ENCODE data around the gene WDR19.
"Not testable (repeated sequence)": the region's sequence is repeated elsewhere in the genome, so short reads cannot be mapped to it uniquely, and the experiment has no call there.

WDR19 gene

GRCh38 chr4:39285853-39286252, 103.5 kb downstream of the WDR19 start:
- Histone ChIP-seq H2AK5ac (ENCODE audit: low read length) (no peak overlapping the region), H3K27me3 (ENCODE audit: insufficient read depth, low read length, poor library complexity) (no peaks in the 10 kb centered on the region), H3K56ac (ENCODE audit: low read length) (no peak overlapping the region), H3K18ac (ENCODE audit: low read length) (no peak overlapping the region), H2BK120ac (ENCODE audit: low read depth, low read length) (no peak overlapping the region), H3K4me2 (ENCODE audit: low read length) (no peak overlapping the region), H3K4ac (ENCODE audit: low read depth, low read length) (no peak overlapping the region), H4K5ac (ENCODE audit: low read length) (no peak overlapping the region), H3K36me3 (ENCODE audit: control insufficient read depth, insufficient read depth, low read length) (peaks cover 6% of the 10 kb centered on the region), H3K4me3 (ENCODE audit: low read length) (no peak overlapping the region), H2BK15ac (replicated peaks; ENCODE audit: low read depth) (no peak overlapping the region), H3K4me1 (ENCODE audit: control insufficient read depth, low read depth, low read length) (no peaks in the 10 kb centered on the region), H2BK5ac (ENCODE audit: low read length) (no peak overlapping the region), H3K23ac (ENCODE audit: low read length) (no peak overlapping the region), H4K8ac (ENCODE audit: low read depth, low read length) (no peak overlapping the region), H3K9ac (ENCODE audit: low read length) (no peak overlapping the region), H3K79me2 (ENCODE audit: control insufficient read depth, insufficient read depth, low read length) (no peaks in the 10 kb centered on the region), H3K27ac (ENCODE audit: low read depth, low read length) (no peak overlapping the region), H3K79me1 (ENCODE audit: low read length) (no peaks in the 10 kb centered on the region)
- no CpG with 5 or more reads among the region's 2 CpGs for WGBS (ENCODE audit: extremely low coverage, insufficient coverage, low lambda C conversion rate)
- no peak for DNase-seq

GRCh38 chr4:39286263-39286662, 103.9 kb downstream of the WDR19 start:
- peaks cover 6% of the 10 kb centered on the region for H3K36me3 ChIP-seq (ENCODE audit: control insufficient read depth, insufficient read depth, low read length)
- no peak overlapping the region for H3K4me2 ChIP-seq (ENCODE audit: low read length)
- no peak overlapping the region for H3K27ac ChIP-seq (ENCODE audit: low read depth, low read length)
- no CpG with 5 or more reads among the region's 2 CpGs for WGBS (ENCODE audit: extremely low coverage, insufficient coverage, low lambda C conversion rate)
- no peak overlapping the region for H3K4me3 ChIP-seq (ENCODE audit: low read length)
- H2BK15ac ChIP-seq (replicated peaks; ENCODE audit: low read depth): no peak overlapping the region
- no peak overlapping the region for H4K8ac ChIP-seq (ENCODE audit: low read depth, low read length)
- H3K56ac ChIP-seq (ENCODE audit: low read length): no peak overlapping the region
- no peak overlapping the region for H2AK5ac ChIP-seq (ENCODE audit: low read length)
- H3K23ac ChIP-seq (ENCODE audit: low read length): no peak overlapping the region
- no peak overlapping the region for H3K18ac ChIP-seq (ENCODE audit: low read length)
- H3K27me3 ChIP-seq (ENCODE audit: insufficient read depth, low read length, poor library complexity): no peaks in the 10 kb centered on the region
- H3K79me2 ChIP-seq (ENCODE audit: control insufficient read depth, insufficient read depth, low read length): no peaks in the 10 kb centered on the region
- no peaks in the 10 kb centered on the region for H3K79me1 ChIP-seq (ENCODE audit: low read length)
- no peak overlapping the region for H3K4ac ChIP-seq (ENCODE audit: low read depth, low read length)
- no peak overlapping the region for H2BK120ac ChIP-seq (ENCODE audit: low read depth, low read length)
- no peak overlapping the region for H3K9ac ChIP-seq (ENCODE audit: low read length)
- H2BK5ac ChIP-seq (ENCODE audit: low read length): no peak overlapping the region
- no peaks in the 10 kb centered on the region for H3K4me1 ChIP-seq (ENCODE audit: control insufficient read depth, low read depth, low read length)
- no peak for DNase-seq
- H4K5ac ChIP-seq (ENCODE audit: low read length): no peak overlapping the region

GRCh38 chr4:39287223-39287622, 104.9 kb downstream of the WDR19 start:
- Histone ChIP-seq H3K27ac (ENCODE audit: low read depth, low read length) (no peak overlapping the region), H4K8ac (ENCODE audit: low read depth, low read length) (no peak overlapping the region), H2BK5ac (ENCODE audit: low read length) (no peak overlapping the region), H3K4ac (ENCODE audit: low read depth, low read length) (no peak overlapping the region), H2BK120ac (ENCODE audit: low read depth, low read length) (no peak overlapping the region), H3K4me2 (ENCODE audit: low read length) (no peak overlapping the region), H3K79me1 (ENCODE audit: low read length) (no peaks in the 10 kb centered on the region), H3K4me3 (ENCODE audit: low read length) (no peak overlapping the region), H3K27me3 (ENCODE audit: insufficient read depth, low read length, poor library complexity) (no peaks in the 10 kb centered on the region), H3K9ac (ENCODE audit: low read length) (no peak overlapping the region), H3K4me1 (ENCODE audit: control insufficient read depth, low read depth, low read length) (no peaks in the 10 kb centered on the region), H2AK5ac (ENCODE audit: low read length) (no peak overlapping the region), H3K79me2 (ENCODE audit: control insufficient read depth, insufficient read depth, low read length) (no peaks in the 10 kb centered on the region), H3K23ac (ENCODE audit: low read length) (no peak overlapping the region), H3K56ac (ENCODE audit: low read length) (no peak overlapping the region), H2BK15ac (replicated peaks; ENCODE audit: low read depth) (no peak overlapping the region), H3K18ac (ENCODE audit: low read length) (no peak overlapping the region), H4K5ac (ENCODE audit: low read length) (no peak overlapping the region), H3K36me3 (ENCODE audit: control insufficient read depth, insufficient read depth, low read length) (peaks cover 10% of the 10 kb centered on the region)
- no CpG with 5 or more reads among the region's 4 CpGs for WGBS (ENCODE audit: extremely low coverage, insufficient coverage, low lambda C conversion rate)
- DNase-seq: no peak

DNA sequence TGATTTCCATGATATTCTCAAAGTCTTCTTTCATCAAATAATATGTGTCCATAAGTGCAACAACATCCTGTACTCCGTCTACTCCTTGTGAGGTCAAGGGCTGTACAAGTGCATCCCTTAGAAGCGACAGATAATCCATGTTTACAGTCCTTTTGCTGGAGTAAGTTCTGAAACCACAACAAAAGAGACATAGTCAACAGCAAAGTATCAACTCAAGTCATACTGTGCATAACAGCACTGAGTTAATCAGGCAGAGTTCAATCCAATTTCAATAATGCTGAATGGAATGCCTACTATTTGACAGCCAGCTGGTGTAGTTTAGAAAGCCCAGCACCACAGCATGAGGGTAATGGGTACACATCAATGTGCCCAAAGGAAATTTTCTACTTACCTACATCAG, 109.4 kb downstream of the WDR19 start:
- Histone ChIP-seq H3K4me3 (ENCODE audit: low read length) (no peak overlapping the region), H3K4me1 (ENCODE audit: control insufficient read depth, low read depth, low read length) (no peaks in the 10 kb centered on the region), H3K18ac (ENCODE audit: low read length) (no peak overlapping the region), H2BK15ac (replicated peaks; ENCODE audit: low read depth) (no peak overlapping the region), H3K23ac (ENCODE audit: low read length) (no peak overlapping the region), H3K9ac (ENCODE audit: low read length) (no peak overlapping the region), H3K4me2 (ENCODE audit: low read length) (no peak overlapping the region), H3K56ac (ENCODE audit: low read length) (no peak overlapping the region), H3K27ac (ENCODE audit: low read depth, low read length) (no peak overlapping the region), H2AK5ac (ENCODE audit: low read length) (no peak overlapping the region), H3K79me1 (ENCODE audit: low read length) (no peaks in the 10 kb centered on the region), H4K5ac (ENCODE audit: low read length) (no peak overlapping the region), H2BK120ac (ENCODE audit: low read depth, low read length) (no peak overlapping the region), H3K27me3 (ENCODE audit: insufficient read depth, low read length, poor library complexity) (no peaks in the 10 kb centered on the region), H2BK5ac (ENCODE audit: low read length) (no peak overlapping the region), H3K79me2 (ENCODE audit: control insufficient read depth, insufficient read depth, low read length) (no peaks in the 10 kb centered on the region), H3K36me3 (ENCODE audit: control insufficient read depth, insufficient read depth, low read length) (peaks cover 9% of the 10 kb centered on the region), H4K8ac (ENCODE audit: low read depth, low read length) (no peak overlapping the region), H3K4ac (ENCODE audit: low read depth, low read length) (no peak overlapping the region)
- no CpG with 5 or more reads among the region's 2 CpGs for WGBS (ENCODE audit: extremely low coverage, insufficient coverage, low lambda C conversion rate)
- DNase-seq: no peak

DNA sequence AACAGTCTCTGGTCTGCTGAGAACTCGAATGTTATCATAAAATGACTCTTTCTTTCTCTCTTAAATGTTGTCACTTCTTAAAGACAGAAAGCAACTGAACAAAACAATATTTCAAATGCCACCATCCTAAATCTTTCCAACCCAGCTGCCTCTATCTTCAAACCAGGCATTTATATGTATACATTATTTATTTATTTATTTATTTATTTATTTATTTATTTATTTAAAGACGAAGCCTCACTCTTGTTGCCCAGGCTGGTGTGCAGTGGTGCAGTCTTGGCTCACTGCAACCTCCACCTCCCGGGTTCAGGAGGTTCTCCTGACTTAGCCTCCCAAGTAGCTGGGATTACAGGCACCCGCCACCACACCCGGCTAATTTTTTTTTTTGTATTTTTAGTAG, 110.1 kb downstream of the WDR19 start:
- not testable (repeated sequence) for H3K27me3 ChIP-seq (ENCODE audit: insufficient read depth, low read length, poor library complexity); H2AK5ac ChIP-seq (ENCODE audit: low read length); H3K4ac ChIP-seq (ENCODE audit: low read depth, low read length); H3K4me2 ChIP-seq (ENCODE audit: low read length); H3K18ac ChIP-seq (ENCODE audit: low read length); H2BK5ac ChIP-seq (ENCODE audit: low read length); H3K27ac ChIP-seq (ENCODE audit: low read depth, low read length); H3K79me1 ChIP-seq (ENCODE audit: low read length); H3K4me1 ChIP-seq (ENCODE audit: control insufficient read depth, low read depth, low read length); H2BK120ac ChIP-seq (ENCODE audit: low read depth, low read length); H3K4me3 ChIP-seq (ENCODE audit: low read length); H4K5ac ChIP-seq (ENCODE audit: low read length); H3K23ac ChIP-seq (ENCODE audit: low read length); H2BK15ac ChIP-seq (replicated peaks; ENCODE audit: low read depth); H3K36me3 ChIP-seq (ENCODE audit: control insufficient read depth, insufficient read depth, low read length); H3K79me2 ChIP-seq (ENCODE audit: control insufficient read depth, insufficient read depth, low read length); DNase-seq; H4K8ac ChIP-seq (ENCODE audit: low read depth, low read length); H3K56ac ChIP-seq (ENCODE audit: low read length); H3K9ac ChIP-seq (ENCODE audit: low read length)
- WGBS (ENCODE audit: extremely low coverage, insufficient coverage, low lambda C conversion rate): no CpG with 5 or more reads among the region's 5 CpGs

- Histone ChIP-seq H2BK15ac (replicated peaks; ENCODE audit: low read depth) (no peak overlapping the region), H3K4me2 (ENCODE audit: low read length) (no peak overlapping the region), H2AK5ac (ENCODE audit: low read length) (no peak overlapping the region), H3K27ac (ENCODE audit: low read depth, low read length) (no peak overlapping the region), H3K18ac (ENCODE audit: low read length) (no peak overlapping the region), H3K23ac (ENCODE audit: low read length) (no peak overlapping the region), H3K79me2 (ENCODE audit: control insufficient read depth, insufficient read depth, low read length) (no peaks in the 10 kb centered on the region), H3K56ac (ENCODE audit: low read length) (no peak overlapping the region), H3K4me3 (ENCODE audit: low read length) (no peak overlapping the region), H4K8ac (ENCODE audit: low read depth, low read length) (no peak overlapping the region), H3K36me3 (ENCODE audit: control insufficient read depth, insufficient read depth, low read length) (peaks cover 9% of the 10 kb centered on the region), H4K5ac (ENCODE audit: low read length) (no peak overlapping the region), H3K27me3 (ENCODE audit: insufficient read depth, low read length, poor library complexity) (no peaks in the 10 kb centered on the region), H2BK120ac (ENCODE audit: low read depth, low read length) (no peak overlapping the region), H2BK5ac (ENCODE audit: low read length) (no peak overlapping the region), H3K4ac (ENCODE audit: low read depth, low read length) (no peak overlapping the region), H3K9ac (ENCODE audit: low read length) (no peak overlapping the region), H3K79me1 (ENCODE audit: low read length) (no peaks in the 10 kb centered on the region), H3K4me1 (ENCODE audit: control insufficient read depth, low read depth, low read length) (no peaks in the 10 kb centered on the region)
- no CpG with 5 or more reads among the region's 8 CpGs for WGBS (ENCODE audit: extremely low coverage, insufficient coverage, low lambda C conversion rate)
- no peak for DNase-seq
Measured at GRCh38 chr4:39295784-39296183, 113.5 kb downstream of the WDR19 start.

Measured in mesendoderm (in vitro differentiated cells).